Chondrocyte (in vitro differentiated cells): Measurements from ENCODE around the gene ITPR1. TPM values are rescaled to one million over a fixed set of nuclear protein-coding genes. Genes with fewer than 3 reads are reported as not detected.

ENCODE experiments used
- DNase-seq: peaks from one replicate; pipeline ENCODE4 v3.0.0; 2021; ENCODE audit warnings: mixed read lengths, low spot score
- H3K27ac Mint-ChIP-seq: one replicate; pipeline ENCODE4 v1.8.0; 2021; ENCODE audit warnings: mild to moderate bottlenecking, moderate library complexity, mixed read lengths; ENCODE audit not compliant: unreplicated experiment
- H3K27me3 Mint-ChIP-seq: 2 replicates; pipeline ENCODE4 v1.8.0; 2021; ENCODE audit warnings: low read depth, mixed read lengths
- H3K36me3 Mint-ChIP-seq: 2 replicates; pipeline ENCODE4 v1.8.0; 2021; ENCODE audit warnings: low read depth, mixed read lengths
- H3K4me1 Mint-ChIP-seq: 2 replicates; pipeline ENCODE4 v1.8.0; 2021; ENCODE audit warnings: low read depth, mild to moderate bottlenecking, mixed read lengths
- H3K4me3 Mint-ChIP-seq: one replicate; pipeline ENCODE4 v1.8.0; 2021; ENCODE audit warnings: mild to moderate bottlenecking, moderate library complexity, mixed read lengths; ENCODE audit not compliant: unreplicated experiment
- H3K9me3 Mint-ChIP-seq: 2 replicates; pipeline ENCODE4 v1.8.0; 2021; ENCODE audit warnings: low read depth, mixed read lengths
- CTCF ChIP-seq: fragments of 200-600 bp; sonication (generic); IDR thresholded peaks from 2 replicates; pipeline ENCODE4 v1.5.0; 2021; ENCODE audit warnings: antibody characterized with exemption, mild to moderate bottlenecking, moderate library complexity
- total RNA-seq: library from RNA; stranded (reverse); gene quantifications from 3 replicates; pipeline ENCODE4 v1.2.1, GENCODE V29; 2021

The ITPR1 gene
- total RNA-seq, 1 donor from 2014 or later, result 45.0 TPM

GRCh38 chr3:4821338-4821737 is 328.2 kb downstream of the ITPR1 start:
- H3K4me1 Mint-ChIP-seq, result peaks cover 34% of the 10 kb centered on the region
- H3K9me3 Mint-ChIP-seq, result peaks cover 10% of the 10 kb centered on the region
- no peak overlapping the region for H3K27ac Mint-ChIP-seq
- peaks cover 32% of the 10 kb centered on the region for H3K36me3 Mint-ChIP-seq
- no peak for DNase-seq
- no peak for TF ChIP-seq CTCF
- H3K27me3 Mint-ChIP-seq, result no peaks in the 10 kb centered on the region
- no peak overlapping the region for H3K4me3 Mint-ChIP-seq

GRCh38 chr3:4821975-4822374 is 328.8 kb downstream of the ITPR1 start:
- no peak overlapping the region for H3K27ac Mint-ChIP-seq

GRCh38 chr3:4822568-4822967 is 329.4 kb downstream of the ITPR1 start:
- no peak for TF ChIP-seq CTCF
- no peaks in the 10 kb centered on the region for H3K27me3 Mint-ChIP-seq
- peaks cover 46% of the 10 kb centered on the region for H3K4me1 Mint-ChIP-seq
- peaks cover 2% of the 10 kb centered on the region for H3K9me3 Mint-ChIP-seq
- no peak overlapping the region for H3K4me3 Mint-ChIP-seq
- no peak overlapping the region for H3K27ac Mint-ChIP-seq
- DNase-seq, result no peak
- peaks cover 23% of the 10 kb centered on the region for H3K36me3 Mint-ChIP-seq

More at GRCh38 chr3:4821975-4822374, 328.8 kb downstream of the ITPR1 start:
- no peak for DNase-seq
- H3K27me3 Mint-ChIP-seq, result no peaks in the 10 kb centered on the region
- H3K9me3 Mint-ChIP-seq, result peaks cover 8% of the 10 kb centered on the region
- peaks cover 29% of the 10 kb centered on the region for H3K36me3 Mint-ChIP-seq
- H3K4me3 Mint-ChIP-seq, result no peak overlapping the region
- TF ChIP-seq CTCF, result no peak
- H3K4me1 Mint-ChIP-seq, result peaks cover 40% of the 10 kb centered on the region

- DNase-seq, result no peak
- Mint-ChIP-seq H3K36me3 (peaks cover 17% of the 10 kb centered on the region), H3K27me3 (no peaks in the 10 kb centered on the region), H3K27ac (no peak overlapping the region), H3K9me3 (no peaks in the 10 kb centered on the region), H3K4me1 (peaks cover 54% of the 10 kb centered on the region), H3K4me3 (no peak overlapping the region)
- TF ChIP-seq CTCF, result no peak
These were observed 330.2 kb downstream of the ITPR1 start for GRCh38 chr3:4823385-4823784.

- H3K27ac Mint-ChIP-seq, result peak overlapping the region; percentile 83
- no peak overlapping the region for H3K4me3 Mint-ChIP-seq
- no peak for TF ChIP-seq CTCF
These were observed 331.1 kb downstream of the ITPR1 start for GRCh38 chr3:4823986-4824925.

More at GRCh38 chr3:4823986-4824925, 331.1 kb downstream of the ITPR1 start:
- DNase-seq, result no peak
- no peaks in the 10 kb centered on the region for H3K9me3 Mint-ChIP-seq
- H3K36me3 Mint-ChIP-seq, result peaks cover 13% of the 10 kb centered on the region
- peaks cover 62% of the 10 kb centered on the region for H3K4me1 Mint-ChIP-seq
- no peaks in the 10 kb centered on the region for H3K27me3 Mint-ChIP-seq
